ENCODE data around the gene SYT5. TPM values are rescaled to one million over a fixed set of nuclear protein-coding genes. Genes with fewer than 3 reads are reported as not detected.
A peak's percentile ranks its signal among the peaks of the same experiment; 100 is the strongest.

The SYT5 gene
- total and polyA plus RNA-seq, 2 of the 13 experiments (the other 11 are each of a cell fraction or from before 2014, with no cell fraction given) = not detected

DNA sequence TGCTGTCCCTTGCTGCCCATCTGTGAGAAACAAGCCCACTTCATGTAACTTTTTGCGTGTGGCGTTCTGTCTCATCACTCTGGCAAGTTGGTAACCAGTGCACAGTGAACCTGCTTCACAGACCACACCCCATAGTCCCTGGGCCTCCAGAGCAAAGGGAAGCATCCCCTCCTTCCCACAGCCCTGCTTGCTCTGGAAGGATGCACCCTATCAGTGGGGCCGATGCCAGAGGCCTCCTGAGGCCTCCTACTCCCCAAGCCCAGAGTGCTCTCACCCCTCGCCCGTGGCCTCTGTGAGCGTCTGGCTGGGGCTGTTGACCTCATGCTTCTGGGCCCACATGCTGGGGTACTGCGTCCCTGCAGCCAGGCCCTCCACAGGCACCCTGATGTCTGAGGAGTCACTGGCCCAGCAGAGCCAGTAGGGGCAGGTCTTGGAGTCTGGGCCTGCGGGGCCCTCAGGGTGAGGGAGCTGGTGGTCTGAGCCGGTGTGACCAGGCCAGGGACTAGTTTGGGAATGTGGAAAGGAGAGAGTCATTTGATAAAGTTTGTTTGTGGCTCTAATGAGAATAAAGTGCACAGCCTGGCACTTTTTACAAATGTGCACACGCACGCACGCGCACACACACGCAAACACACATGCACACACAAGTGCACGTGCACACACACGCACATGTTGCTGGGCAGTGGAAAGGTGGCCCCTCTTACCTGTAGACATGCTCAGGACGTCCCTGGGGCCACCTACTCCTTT, 43.4 kb upstream of the SYT5 start:
- Histone ChIP-seq H2AFZ (ENCODE audit: low read length) (no peak overlapping the region), H3K79me2 (ENCODE audit: insufficient read depth, low read length) (peaks cover 4% of the 10 kb centered on the region), H3K36me3 (replicated peaks in 1 of 2; ENCODE audit: control insufficient read depth in 1 of 2, insufficient read depth in 2 of 2, low read length in 2 of 2) (peaks cover 4 to 11% of the 10 kb centered on the region in 2 experiments; a peak in 3 of 5 replicates), H3K9ac (ENCODE audit: insufficient read depth, low read depth, low read length) (no peak overlapping the region), H4K20me1 (ENCODE audit: insufficient read depth, low read length) (no peaks in the 10 kb centered on the region), H3K27ac (ENCODE audit: extremely low read length, insufficient read depth, low read length) (no peak overlapping the region), H3K9me3 (ENCODE audit: low read length) (no peaks in the 10 kb centered on the region), H3K27me3 (ENCODE audit: control insufficient read depth in 1 of 2, insufficient read depth in 2 of 2, low read length in 2 of 2) (no peaks in the 10 kb centered on the region), H3K4me1 (ENCODE audit: insufficient read depth, low read length) (peaks cover 37% of the 10 kb centered on the region), H3K4me2 (ENCODE audit: low read depth, low read length) (no peak overlapping the region), H3K4me3 (replicated peaks in 1 of 3; ENCODE audit: insufficient read depth in 1 of 3, low read depth in 2 of 3, low read length in 3 of 3) (no peak overlapping the region)
- ATAC-seq (peak; percentile 23), FAIRE-seq (no peak), DNase-seq (ENCODE audit: low spot score) (no peak)
- POLR2A ChIA-PET = interaction anchor here (1.5 kb wide), 1 partner anchor 13 kb away, joined by 5 read pairs; the partner anchor contains the start of gene PTPRH
- in situ Hi-C loops (cut with HindIII; ENCODE audit: extremely low pct_ligation_motif_present, low pct_unique_long_range_greater_than_20kb) (loop anchor here (5.0 kb wide), 1 partner anchor 34 kb away; the partner anchor contains the start of gene PPP6R1), intact Hi-C loops (cut with micrococcal nuclease; ENCODE audit: unreplicated experiment) (no loop called here)
- TF ChIP-seq, protein P1, sequence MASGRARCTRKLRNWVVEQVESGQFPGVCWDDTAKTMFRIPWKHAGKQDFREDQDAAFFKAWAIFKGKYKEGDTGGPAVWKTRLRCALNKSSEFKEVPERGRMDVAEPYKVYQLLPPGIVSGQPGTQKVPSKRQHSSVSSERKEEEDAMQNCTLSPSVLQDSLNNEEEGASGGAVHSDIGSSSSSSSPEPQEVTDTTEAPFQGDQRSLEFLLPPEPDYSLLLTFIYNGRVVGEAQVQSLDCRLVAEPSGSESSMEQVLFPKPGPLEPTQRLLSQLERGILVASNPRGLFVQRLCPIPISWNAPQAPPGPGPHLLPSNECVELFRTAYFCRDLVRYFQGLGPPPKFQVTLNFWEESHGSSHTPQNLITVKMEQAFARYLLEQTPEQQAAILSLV (CRISPR knock-in tag; IDR thresholded peaks at IDR 0.05; ENCODE audit: borderline replicate concordance) = no peak
- TF ChIP-seq POLR2G (IDR thresholded peaks at IDR 0.05; ENCODE audit: low read depth, low read length) (0 out of 2 replicates have a peak, but pooled peaks have one; percentile 12), PAF1 (CRISPR knock-in tag; IDR thresholded peaks at IDR 0.05) (0 out of 2 replicates have a peak, but pooled peaks have one; percentile 62), GABPB1 (CRISPR knock-in tag; IDR thresholded peaks at IDR 0.05) (no peak)
- CTCF ChIA-PET (ENCODE audit: low intra/inter-chr PET ratio, low total read pairs) = no interaction called here
- BruUV-seq (replicated peaks) = no TSS peak
- WGBS (ENCODE audit: low lambda C conversion rate) = 92% methylated on average over 4 of the region's 17 CpGs

DNA sequence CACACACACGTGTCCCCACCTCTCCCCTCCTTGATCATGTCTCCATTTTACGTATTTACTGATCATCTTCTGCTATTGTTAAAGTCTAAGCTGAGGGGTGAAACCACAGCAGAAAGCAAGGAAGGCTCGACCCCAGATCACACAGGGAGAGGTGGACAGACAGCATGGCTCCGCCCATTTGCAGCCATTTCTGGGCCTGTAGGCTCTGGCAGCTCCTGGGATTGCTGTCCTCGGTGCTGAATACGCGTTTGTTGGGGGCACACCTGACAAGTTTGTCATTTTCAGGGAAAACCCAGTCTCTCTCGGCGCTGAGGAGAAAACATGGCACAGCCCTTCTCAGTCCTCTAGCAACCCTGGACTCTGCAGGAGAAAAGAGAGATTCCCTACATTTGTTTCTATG, 40.4 kb upstream of the SYT5 start:
- POLR2A ChIA-PET = interaction anchor here (0.8 to 1.2 kb wide), 2 partner anchors 11 to 187 kb away, joined by 3 read pairs; partner anchors contain the start of genes PTPRH and UBE2S
- 89% methylated on average over 8 of the region's 9 CpGs for WGBS (ENCODE audit: low lambda C conversion rate)
- peaks cover 0 to 1% of the 10 kb centered on the region in 2 experiments; a peak in 1 of 5 replicates for H3K36me3 ChIP-seq (replicated peaks in 1 of 2; ENCODE audit: control insufficient read depth in 1 of 2, insufficient read depth in 2 of 2, low read length in 2 of 2)
- peaks cover 24% of the 10 kb centered on the region for H3K4me1 ChIP-seq (ENCODE audit: insufficient read depth, low read length)
- H3K27ac ChIP-seq (ENCODE audit: extremely low read length, insufficient read depth, low read length) = no peak overlapping the region
- TF ChIP-seq MIER2 (CRISPR knock-in tag; IDR thresholded peaks at IDR 0.05) (peak; percentile 92), ZNF674 (CRISPR knock-in tag; IDR thresholded peaks at IDR 0.05; ENCODE audit: low read depth) (no peak), EHMT2 (IDR thresholded peaks at IDR 0.05; ENCODE audit: borderline replicate concordance, low read depth, low read length) (peak; percentile 40; the same call in 1 of the 2 replicates), SIN3B (IDR thresholded peaks at IDR 0.05; ENCODE audit: low read length) (no peak), MTF1 (CRISPR knock-in tag; IDR thresholded peaks at IDR 0.05) (no peak), TSC22D2 (CRISPR knock-in tag; IDR thresholded peaks at IDR 0.05; ENCODE audit: borderline replicate concordance) (no peak)
- TF ChIP-seq, protein P2, sequence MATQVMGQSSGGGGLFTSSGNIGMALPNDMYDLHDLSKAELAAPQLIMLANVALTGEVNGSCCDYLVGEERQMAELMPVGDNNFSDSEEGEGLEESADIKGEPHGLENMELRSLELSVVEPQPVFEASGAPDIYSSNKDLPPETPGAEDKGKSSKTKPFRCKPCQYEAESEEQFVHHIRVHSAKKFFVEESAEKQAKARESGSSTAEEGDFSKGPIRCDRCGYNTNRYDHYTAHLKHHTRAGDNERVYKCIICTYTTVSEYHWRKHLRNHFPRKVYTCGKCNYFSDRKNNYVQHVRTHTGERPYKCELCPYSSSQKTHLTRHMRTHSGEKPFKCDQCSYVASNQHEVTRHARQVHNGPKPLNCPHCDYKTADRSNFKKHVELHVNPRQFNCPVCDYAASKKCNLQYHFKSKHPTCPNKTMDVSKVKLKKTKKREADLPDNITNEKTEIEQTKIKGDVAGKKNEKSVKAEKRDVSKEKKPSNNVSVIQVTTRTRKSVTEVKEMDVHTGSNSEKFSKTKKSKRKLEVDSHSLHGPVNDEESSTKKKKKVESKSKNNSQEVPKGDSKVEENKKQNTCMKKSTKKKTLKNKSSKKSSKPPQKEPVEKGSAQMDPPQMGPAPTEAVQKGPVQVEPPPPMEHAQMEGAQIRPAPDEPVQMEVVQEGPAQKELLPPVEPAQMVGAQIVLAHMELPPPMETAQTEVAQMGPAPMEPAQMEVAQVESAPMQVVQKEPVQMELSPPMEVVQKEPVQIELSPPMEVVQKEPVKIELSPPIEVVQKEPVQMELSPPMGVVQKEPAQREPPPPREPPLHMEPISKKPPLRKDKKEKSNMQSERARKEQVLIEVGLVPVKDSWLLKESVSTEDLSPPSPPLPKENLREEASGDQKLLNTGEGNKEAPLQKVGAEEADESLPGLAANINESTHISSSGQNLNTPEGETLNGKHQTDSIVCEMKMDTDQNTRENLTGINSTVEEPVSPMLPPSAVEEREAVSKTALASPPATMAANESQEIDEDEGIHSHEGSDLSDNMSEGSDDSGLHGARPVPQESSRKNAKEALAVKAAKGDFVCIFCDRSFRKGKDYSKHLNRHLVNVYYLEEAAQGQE (IDR thresholded peaks at IDR 0.05; ENCODE audit: borderline replicate concordance in 1 of 2, low read depth in 1 of 2, low read length in 2 of 2) = peak; percentile 66 to 93
- H4K20me1 ChIP-seq (ENCODE audit: insufficient read depth, low read length) = no peaks in the 10 kb centered on the region
- no peak for ATAC-seq
- H3K27me3 ChIP-seq (ENCODE audit: control insufficient read depth in 1 of 2, insufficient read depth in 2 of 2, low read length in 2 of 2) = no peaks in the 10 kb centered on the region
- no peaks in the 10 kb centered on the region for H3K79me2 ChIP-seq (ENCODE audit: insufficient read depth, low read length)
- no peak overlapping the region for H3K9ac ChIP-seq (ENCODE audit: insufficient read depth, low read depth, low read length)
- no TSS peak for BruUV-seq (replicated peaks)
- CTCF ChIA-PET (ENCODE audit: low intra/inter-chr PET ratio, low total read pairs) = no interaction called here
- FAIRE-seq = no peak
- no peak for DNase-seq (ENCODE audit: low spot score)
- no peak overlapping the region for H3K4me2 ChIP-seq (ENCODE audit: low read depth, low read length)
- in situ Hi-C loops (cut with HindIII; ENCODE audit: extremely low pct_ligation_motif_present, low pct_unique_long_range_greater_than_20kb) (loop anchor here (5.0 kb wide), 1 partner anchor 37 kb away; the partner anchor contains the start of gene PPP6R1), intact Hi-C loops (cut with micrococcal nuclease; ENCODE audit: unreplicated experiment) (no loop called here)
- no peaks in the 10 kb centered on the region for H3K9me3 ChIP-seq (ENCODE audit: low read length)
- no peak overlapping the region for H2AFZ ChIP-seq (ENCODE audit: low read length)
- H3K4me3 ChIP-seq (replicated peaks in 1 of 3; ENCODE audit: insufficient read depth in 1 of 3, low read depth in 2 of 3, low read length in 3 of 3) = no peak overlapping the region
